NCI-H1694 treated with DMSO at 0.1 percent for 48 hours (cell line): Measurements from ENCODE around the gene GPC6.
"Not testable (repeated sequence)": the region's sequence is repeated elsewhere in the genome, so short reads cannot be mapped to it uniquely, and the experiment has no call there.

ENCODE experiments used
- DNase-seq: peaks from one replicate; lab custom pipeline; 2025; lab: John Stamatoyannopoulos, UW

GPC6 gene

GRCh38 chr13:93226623-93227279, at the start of gene GPC6:
Gene GPC6 (plus strand): TSS chr13:93226807.
- DNase-seq = peak; percentile 96

DNA sequence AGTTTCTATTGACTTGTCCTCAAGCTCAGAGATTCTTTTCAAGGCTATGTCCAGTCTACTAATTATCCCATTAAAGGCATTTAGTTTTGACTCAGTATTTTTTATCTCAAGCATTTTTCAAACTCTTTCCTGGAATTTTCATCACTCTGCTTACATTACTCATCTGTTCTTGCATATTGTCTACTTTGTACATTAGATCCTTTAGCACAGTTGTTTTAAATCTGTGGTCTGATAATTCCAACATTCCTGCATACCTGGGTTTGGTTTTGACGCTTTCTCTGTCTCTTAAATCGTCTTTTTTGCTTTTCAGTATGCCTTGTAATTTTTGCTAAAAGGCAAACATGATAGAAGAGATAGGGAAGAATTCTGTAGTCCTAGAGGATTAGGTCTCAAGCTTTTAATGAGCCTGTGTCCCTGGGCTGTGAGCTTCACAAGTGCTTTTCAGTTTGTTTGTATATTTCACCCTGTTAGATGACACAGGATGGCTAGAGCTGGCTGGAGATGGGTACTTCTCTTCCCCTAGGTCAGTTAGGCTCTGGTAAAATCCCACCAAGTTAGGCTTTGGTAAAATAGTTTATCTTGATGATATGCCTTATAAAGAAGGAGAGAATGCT, 46.1 kb upstream of the GPC6 start:
- no peak for DNase-seq

- DNase-seq = no peak
These were observed 44.2 kb upstream of the GPC6 start for GRCh38 chr13:93182406-93182805.

GRCh38 chr13:93183302-93183701, 43.3 kb upstream of the GPC6 start:
- DNase-seq = no peak

DNA sequence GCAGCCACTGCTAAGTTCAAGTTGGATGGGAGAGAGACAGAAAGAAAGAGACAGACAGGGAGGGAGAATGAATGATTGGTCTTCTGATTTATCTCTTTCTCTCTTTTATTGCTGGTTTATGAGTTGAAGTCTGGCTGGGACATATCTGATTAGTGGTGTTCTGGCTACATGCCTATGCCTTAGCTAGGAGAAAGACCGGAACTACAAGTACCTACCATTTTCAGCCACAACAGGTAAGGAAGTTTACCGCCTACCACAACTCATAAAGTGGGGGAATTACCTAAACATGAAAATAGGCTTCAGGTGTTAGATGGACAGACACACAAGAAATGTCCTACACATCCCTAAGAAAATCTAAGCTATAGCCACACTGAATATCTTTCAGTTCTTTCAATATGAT, 36.6 kb upstream of the GPC6 start:
- no peak for DNase-seq

DNA sequence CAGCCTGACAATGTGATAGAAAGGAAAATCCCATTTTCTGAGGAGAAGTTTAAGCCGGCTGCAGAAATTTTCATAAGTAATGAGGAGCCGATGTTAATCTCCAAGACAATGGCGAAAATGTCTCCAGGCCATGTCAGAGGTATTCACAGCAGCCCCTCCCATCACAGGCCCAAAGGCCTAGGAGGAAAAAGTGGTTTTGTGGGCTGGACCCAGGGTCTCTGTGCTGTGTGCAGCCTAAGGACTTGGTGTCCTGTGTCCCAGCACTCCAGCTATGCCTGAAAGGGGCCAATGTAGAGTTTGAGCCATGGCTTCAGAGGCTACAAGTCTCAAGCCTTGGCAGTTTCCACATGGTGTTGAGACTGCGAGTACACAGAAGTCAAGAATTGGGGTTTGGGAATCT, 32.9 kb upstream of the GPC6 start:
- DNase-seq = no peak

- DNase-seq = no peak
These were observed 26.8 kb upstream of the GPC6 start for GRCh38 chr13:93199856-93200255.

GRCh38 chr13:93200626-93201025, 26.0 kb upstream of the GPC6 start:
- DNase-seq = no peak

DNA sequence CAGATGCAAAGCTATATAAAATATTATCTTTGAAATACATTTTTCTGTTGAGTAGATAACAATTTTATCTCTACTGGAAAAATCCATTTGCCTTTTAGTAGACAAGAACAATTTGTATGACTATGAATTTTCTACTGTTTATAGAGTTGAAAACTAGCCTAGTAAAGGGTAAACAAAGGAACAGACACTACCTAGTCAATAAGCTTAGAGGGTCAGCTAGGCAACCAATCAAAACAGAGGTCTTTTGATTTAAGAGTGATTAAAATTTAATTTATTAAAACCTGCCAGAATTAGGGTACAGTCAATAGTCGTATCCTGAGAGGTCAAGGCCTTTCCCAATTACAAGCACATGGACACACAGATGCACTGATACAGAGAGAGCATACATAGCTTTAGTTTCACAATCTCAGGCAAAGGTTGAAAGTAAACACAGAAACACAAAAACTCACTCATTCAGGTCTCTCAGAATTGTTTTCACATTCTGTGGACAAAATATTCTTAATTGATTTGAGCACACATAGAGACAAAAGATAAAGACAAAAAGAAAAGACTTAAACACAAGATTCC, 24.5 kb upstream of the GPC6 start:
- DNase-seq = no peak

- DNase-seq = not testable (repeated sequence)
These were observed 19.7 kb upstream of the GPC6 start for GRCh38 chr13:93206778-93207392.

GRCh38 chr13:93216122-93216521, 10.5 kb upstream of the GPC6 start:
- DNase-seq = no peak

- DNase-seq = peak; percentile 70
These were observed 8.8 kb upstream of the GPC6 start for GRCh38 chr13:93217721-93218261.

DNA sequence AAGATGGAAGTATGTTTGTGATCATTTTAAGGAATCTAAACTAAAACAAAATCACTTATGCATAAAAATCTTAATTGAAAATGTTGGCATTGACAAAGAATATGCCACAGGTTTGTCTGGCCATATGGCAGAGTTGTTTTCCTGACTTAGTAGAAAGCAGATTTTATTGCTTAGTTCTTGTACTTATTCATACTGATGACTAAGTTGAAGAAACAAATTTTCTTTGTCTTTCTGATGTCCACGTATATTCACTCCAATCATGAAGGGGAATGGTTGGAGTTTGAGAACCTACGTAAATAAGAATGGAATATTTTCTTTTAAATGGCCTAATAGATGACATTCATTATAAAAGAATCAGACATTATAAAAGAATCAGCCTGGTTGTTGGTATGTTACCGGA, 8.0 kb upstream of the GPC6 start:
- DNase-seq = peak; percentile 37

DNA sequence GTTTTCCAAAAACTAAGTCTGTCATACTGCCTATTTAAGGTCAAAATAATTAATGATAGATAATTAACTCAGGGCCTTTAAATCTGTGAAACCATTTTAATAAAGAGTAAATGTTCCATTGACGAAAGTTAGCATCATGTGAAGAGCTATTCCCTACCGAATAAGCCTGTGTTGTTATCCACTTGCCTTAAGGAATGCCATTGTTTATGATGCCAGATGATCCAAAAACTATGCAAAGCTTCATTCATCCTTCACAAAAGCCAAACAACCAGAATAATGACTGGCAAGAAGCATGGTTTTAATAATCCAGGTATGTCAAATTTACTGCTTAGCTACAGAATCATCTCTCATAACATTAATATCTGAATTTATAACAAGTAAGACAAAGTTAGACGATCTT, 6.5 kb upstream of the GPC6 start:
- DNase-seq = no peak

DNA sequence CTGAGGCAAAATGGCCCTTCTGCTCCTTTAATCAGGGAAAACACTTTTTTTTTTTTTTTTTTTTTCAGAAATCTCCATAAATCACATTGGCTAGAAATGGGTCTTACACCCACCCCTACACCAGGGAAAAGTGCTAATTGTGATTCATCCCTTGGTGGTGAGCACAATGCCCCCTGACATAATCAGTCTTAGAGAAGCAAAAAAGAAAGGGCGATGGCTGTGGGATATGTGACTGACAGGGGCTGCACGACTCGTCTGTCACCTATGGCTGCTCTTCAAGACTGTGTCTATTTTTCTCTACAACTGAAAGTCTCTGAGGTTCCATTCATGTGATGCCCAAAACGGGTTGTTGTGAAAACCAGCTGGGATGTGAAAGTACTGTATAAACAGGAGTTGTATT, 3.6 kb upstream of the GPC6 start:
- DNase-seq = no peak

DNA sequence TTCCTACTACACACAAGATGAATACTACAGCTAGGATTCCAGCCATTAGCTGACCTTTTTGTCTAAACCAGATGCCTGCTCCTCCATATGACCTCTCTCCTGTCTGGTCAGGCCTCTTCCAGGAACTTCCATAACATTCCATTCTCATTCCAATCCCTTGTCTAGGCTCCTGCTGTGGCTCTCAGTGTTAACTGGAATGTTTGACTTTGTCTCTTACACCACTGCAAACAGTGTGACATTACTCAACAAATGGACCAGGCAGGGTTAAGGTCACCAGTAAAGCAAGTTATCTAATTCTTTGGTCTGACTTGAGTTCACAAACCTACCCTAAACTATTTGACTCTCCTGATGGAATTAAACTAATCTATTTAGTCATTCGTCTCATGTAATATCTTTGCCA, 2.1 kb upstream of the GPC6 start:
- no peak for DNase-seq

- DNase-seq = no peak
These were observed 997 bp upstream of the GPC6 start for GRCh38 chr13:93225610-93226009.

DNA sequence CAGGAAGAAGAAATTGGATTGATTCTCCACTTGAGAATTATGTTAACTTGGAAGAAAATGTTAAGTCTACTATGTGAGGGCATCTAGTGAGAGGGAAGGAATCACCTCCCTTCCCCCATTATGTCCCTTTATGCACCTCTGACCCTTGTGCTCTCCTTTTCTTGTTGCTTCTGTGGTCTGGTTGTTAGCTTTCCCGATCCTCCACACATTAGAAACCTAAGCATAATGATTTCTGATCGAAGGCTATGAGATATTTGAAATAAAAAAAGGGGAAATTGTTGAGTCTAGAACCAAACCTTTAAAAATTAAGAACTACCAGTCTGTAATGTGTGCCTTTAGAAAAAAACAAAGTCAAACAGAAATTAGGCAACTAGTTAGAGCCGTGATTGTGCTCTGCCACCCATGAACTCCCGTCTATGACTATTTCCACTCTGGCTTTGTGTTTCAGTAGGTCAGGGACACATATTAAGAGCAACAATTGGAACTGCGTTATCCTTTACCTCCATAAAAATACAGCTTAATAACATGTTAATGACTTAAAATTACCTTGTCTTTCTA, 463 bp upstream of the GPC6 start:
- DNase-seq = no peak

DNA sequence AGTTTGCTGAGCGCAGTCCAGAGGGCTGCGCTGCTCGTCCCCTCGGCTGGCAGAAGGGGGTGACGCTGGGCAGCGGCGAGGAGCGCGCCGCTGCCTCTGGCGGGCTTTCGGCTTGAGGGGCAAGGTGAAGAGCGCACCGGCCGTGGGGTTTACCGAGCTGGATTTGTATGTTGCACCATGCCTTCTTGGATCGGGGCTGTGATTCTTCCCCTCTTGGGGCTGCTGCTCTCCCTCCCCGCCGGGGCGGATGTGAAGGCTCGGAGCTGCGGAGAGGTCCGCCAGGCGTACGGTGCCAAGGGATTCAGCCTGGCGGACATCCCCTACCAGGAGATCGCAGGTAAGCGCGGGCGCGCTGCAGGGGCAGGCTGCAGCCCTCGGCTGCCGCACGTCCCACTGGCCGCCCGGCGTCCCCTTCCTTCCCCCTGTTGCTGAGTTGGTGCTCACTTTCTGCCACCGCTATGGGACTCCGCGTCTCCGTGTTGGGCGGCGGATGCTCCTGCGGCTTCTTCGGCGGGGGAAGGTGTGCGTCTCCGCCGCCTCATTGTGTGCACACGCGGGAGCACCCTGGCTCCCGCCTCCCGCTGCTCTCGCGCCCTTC, 772 bp downstream of the GPC6 start:
- peak; percentile 50 for DNase-seq

GRCh38 chr13:93227878-93228642, 1.5 kb downstream of the GPC6 start:
- DNase-seq = peak; percentile 85

GRCh38 chr13:93228643-93228937, 2.0 kb downstream of the GPC6 start:
- DNase-seq = no peak
